ENCODE results near the gene ZYG11A.

DNA sequence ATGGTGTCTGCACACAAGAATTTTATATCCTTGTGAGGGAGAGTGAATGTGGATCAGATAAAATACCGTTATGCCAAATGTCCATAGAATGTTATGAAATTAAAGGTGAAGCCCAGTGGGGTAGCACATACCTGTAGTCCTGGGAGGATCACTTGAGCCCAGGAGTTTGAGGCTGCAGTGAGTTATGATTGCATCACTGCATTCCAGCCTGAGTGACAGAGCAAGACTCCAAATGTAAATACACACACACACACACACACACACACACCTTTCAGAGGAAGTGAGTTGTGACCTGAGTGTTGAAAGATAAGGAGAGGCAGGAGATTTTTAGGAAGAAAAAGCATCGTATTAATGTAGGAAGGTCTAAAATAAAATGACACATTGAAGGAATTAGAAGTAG is 28.1 kb upstream of the ZYG11A start:
- TF ChIP-seq, protein P1, sequence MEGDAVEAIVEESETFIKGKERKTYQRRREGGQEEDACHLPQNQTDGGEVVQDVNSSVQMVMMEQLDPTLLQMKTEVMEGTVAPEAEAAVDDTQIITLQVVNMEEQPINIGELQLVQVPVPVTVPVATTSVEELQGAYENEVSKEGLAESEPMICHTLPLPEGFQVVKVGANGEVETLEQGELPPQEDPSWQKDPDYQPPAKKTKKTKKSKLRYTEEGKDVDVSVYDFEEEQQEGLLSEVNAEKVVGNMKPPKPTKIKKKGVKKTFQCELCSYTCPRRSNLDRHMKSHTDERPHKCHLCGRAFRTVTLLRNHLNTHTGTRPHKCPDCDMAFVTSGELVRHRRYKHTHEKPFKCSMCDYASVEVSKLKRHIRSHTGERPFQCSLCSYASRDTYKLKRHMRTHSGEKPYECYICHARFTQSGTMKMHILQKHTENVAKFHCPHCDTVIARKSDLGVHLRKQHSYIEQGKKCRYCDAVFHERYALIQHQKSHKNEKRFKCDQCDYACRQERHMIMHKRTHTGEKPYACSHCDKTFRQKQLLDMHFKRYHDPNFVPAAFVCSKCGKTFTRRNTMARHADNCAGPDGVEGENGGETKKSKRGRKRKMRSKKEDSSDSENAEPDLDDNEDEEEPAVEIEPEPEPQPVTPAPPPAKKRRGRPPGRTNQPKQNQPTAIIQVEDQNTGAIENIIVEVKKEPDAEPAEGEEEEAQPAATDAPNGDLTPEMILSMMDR (IDR thresholded peaks at IDR 0.05), result no peak
- TF ChIP-seq POLR2A (IDR thresholded peaks at IDR 0.05), result no peak
